Measurements from ENCODE around the gene HTR7. TPM values are rescaled to one million over a fixed set of nuclear protein-coding genes. Genes with fewer than 3 reads are reported as not detected.
A peak's percentile ranks its signal among the peaks of the same experiment; 100 is the strongest.
"Not testable (repeated sequence)": the region's sequence is repeated elsewhere in the genome, so short reads cannot be mapped to it uniquely, and the experiment has no call there.

The HTR7 gene
- total RNA-seq, 4 donors from 2014 or later: 0.53 to 2.7 (median 1.2) TPM

GRCh38 chr10:90818736-90819135, 39.1 kb downstream of the HTR7 start:
- no peaks in the 10 kb centered on the region for H3K36me3 ChIP-seq
- no peak for TF ChIP-seq CTCF (IDR thresholded peaks at IDR 0.05)
- no peak for TF ChIP-seq POLR2A (IDR thresholded peaks at IDR 0.05)
- no peak overlapping the region for H3K4me3 ChIP-seq
- WGBS, 2 donors: 11 to 19% methylated on average over 1 of the region's 1 CpG
- no peak overlapping the region for H3K27ac ChIP-seq
- H3K27me3 ChIP-seq: no peaks in the 10 kb centered on the region
- H3K4me1 ChIP-seq: peaks cover 0 to 32% (median 9%) of the 10 kb centered on the region in 3 donors
- peaks cover 0 to 9% (median 3%) of the 10 kb centered on the region in 3 donors for H3K9me3 ChIP-seq
- intact Hi-C loops (cut with DNase I): no loop called here
- DNase-seq: no peak

- H3K36me3 ChIP-seq: no peaks in the 10 kb centered on the region
- H3K4me1 ChIP-seq: peaks cover 0 to 32% (median 9%) of the 10 kb centered on the region in 3 donors
- H3K27ac ChIP-seq: peak overlapping the region; percentile 25 to 78 (median 76)
- DNase-seq: no peak
- intact Hi-C loops (cut with DNase I): no loop called here
- peaks cover 0 to 3% (median under 1%) of the 10 kb centered on the region in 3 donors for H3K9me3 ChIP-seq
- 32 to 38% methylated on average over 2 of the region's 2 CpGs for WGBS, 2 donors
- TF ChIP-seq POLR2A (IDR thresholded peaks at IDR 0.05) (no peak), CTCF (IDR thresholded peaks at IDR 0.05) (no peak)
- no peaks in the 10 kb centered on the region for H3K27me3 ChIP-seq
- H3K4me3 ChIP-seq: no peak overlapping the region
Observed at GRCh38 chr10:90817128-90817889, 40.5 kb downstream of the HTR7 start.

- no peak for TF ChIP-seq POLR2A (IDR thresholded peaks at IDR 0.05)
- no peak for TF ChIP-seq CTCF (IDR thresholded peaks at IDR 0.05)
- Histone ChIP-seq H3K4me1 (peaks cover 0 to 32% (median 9%) of the 10 kb centered on the region in 3 donors), H3K36me3 (no peaks in the 10 kb centered on the region), H3K27ac (peak overlapping the region in 3 of 4 donors; percentile 75 to 78 (median 76)), H3K4me3 (no peak overlapping the region), H3K9me3 (no peaks in the 10 kb centered on the region), H3K27me3 (no peaks in the 10 kb centered on the region)
- intact Hi-C loops (cut with DNase I): no loop called here
- 50 to 68% methylated on average over 4 to 5 of the region's 5 CpGs for WGBS, 2 donors
- DNase-seq: no peak
Observed at GRCh38 chr10:90816466-90816865, 41.4 kb downstream of the HTR7 start.

GRCh38 chr10:90813594-90814365, 44.1 kb downstream of the HTR7 start:
- H3K27ac ChIP-seq: no peak overlapping the region
- DNase-seq: no peak
- H3K4me1 ChIP-seq: peaks cover 0 to 28% (median 9%) of the 10 kb centered on the region in 3 donors
- intact Hi-C loops (cut with DNase I): no loop called here
- 91 to 97% methylated on average over 7 of the region's 7 CpGs for WGBS, 2 donors
- no peak overlapping the region for H3K4me3 ChIP-seq
- no peaks in the 10 kb centered on the region for H3K27me3 ChIP-seq
- TF ChIP-seq CTCF (IDR thresholded peaks at IDR 0.05): no peak
- no peak for TF ChIP-seq POLR2A (IDR thresholded peaks at IDR 0.05)
- no peaks in the 10 kb centered on the region for H3K36me3 ChIP-seq
- H3K9me3 ChIP-seq: no peaks in the 10 kb centered on the region

- H3K9me3 ChIP-seq; H3K27me3 ChIP-seq; intact Hi-C loops (cut with DNase I); H3K4me3 ChIP-seq; H3K36me3 ChIP-seq; DNase-seq; H3K27ac ChIP-seq; H3K4me1 ChIP-seq: not testable (repeated sequence)
- 81 to 90% methylated on average over 4 of the region's 4 CpGs for WGBS, 2 donors
Observed at GRCh38 chr10:90807106-90807505, 50.7 kb downstream of the HTR7 start.
